Endothelial cell of umbilical vein (primary cell): ENCODE measurements around the gene IGF2R. TPM values are rescaled to one million over a fixed set of nuclear protein-coding genes. Genes with fewer than 3 reads are reported as not detected.

ENCODE experiments used
- BruUV-seq: library from RNA; stranded (reverse); fragments of 400-500 nt; replicated peaks from 2 replicates; lab custom pipeline; 2021; lab: Mats Ljungman, UMichigan
- CTCF ChIA-PET: fragments of 300-600, 350-600 bp; sonication (Branson Sonifier 250); formaldehyde crosslinking; loops from one replicate; lab custom pipeline; 2021; ENCODE audit warnings: antibody characterized with exemption, inconsistent platforms; lab: Charles Lee
- POLR2A ChIA-PET: fragments of 300-600, 350-600 bp; sonication (Branson Sonifier 250); formaldehyde crosslinking; loops from one replicate; lab custom pipeline; 2021; ENCODE audit warnings: antibody characterized with exemption, inconsistent platforms; lab: Charles Lee
- DNase-seq: peaks from one replicate; pipeline ENCODE4 v3.0.0-alpha.2; 2011; ENCODE audit warnings: low read depth, low spot score
- FAIRE-seq: peaks from 2 replicates; lab custom pipeline; 2011; peaks lifted over from hg19 to GRCh38; lab: Jason Lieb, UNC
- H2AFZ ChIP-seq: 2 replicates; pipeline ENCODE4 v1.6.0; 2012; ENCODE audit warnings: low read depth, low read length, control low read depth, inconsistent platforms
- H3K27ac ChIP-seq: 2 replicates; pipeline ENCODE4 v1.5.1; 2011; ENCODE audit warnings: low read depth, mild to moderate bottlenecking, control low read depth, low read length, moderate library complexity; ENCODE audit not compliant: insufficient read depth
- H3K27me3 ChIP-seq, 2 experiments: 2 replicates each; pipeline versions ENCODE4 v1.6.0 to v1.6.1; 2011; ENCODE audit warnings: low read length in 2 of 2, mixed read lengths in 1 of 2; ENCODE audit not compliant: control insufficient read depth in 2 of 2, insufficient read depth in 2 of 2
- H3K36me3 ChIP-seq, 2 experiments: 2 replicates in 1 of 2; 3 replicates in 1 of 2; pipeline ENCODE4 v1.5.1; 2011; ENCODE audit warnings: low read length in 2 of 2, mild to moderate bottlenecking in 1 of 2, moderate library complexity in 1 of 2; ENCODE audit not compliant: control insufficient read depth in 2 of 2, insufficient read depth in 2 of 2; ENCODE audit errors: extremely low read depth in 1 of 2
- H3K4me1 ChIP-seq: 3 replicates; pipeline ENCODE4 v1.5.1; 2011; ENCODE audit warnings: mild to moderate bottlenecking, low read length; ENCODE audit not compliant: control insufficient read depth, insufficient read depth; ENCODE audit errors: extremely low read depth
- H3K4me2 ChIP-seq: 2 replicates; pipeline ENCODE4 v1.6.1; 2011; ENCODE audit warnings: low read length, control low read depth, mixed read lengths; ENCODE audit not compliant: insufficient read depth
- H3K4me3 ChIP-seq, 3 experiments: fragments of 200-600 bp in 1 of 3; sonication (generic), shearing (Covaris generic) in 1 of 3; replicated peaks in 1 of 3; 2 replicates each; pipeline ENCODE4 v1.5.1; 2011 to 2016; ENCODE audit warnings: control low read depth in 3 of 3, low read length in 3 of 3, mild to moderate bottlenecking in 2 of 3, inconsistent platforms in 1 of 3, low read depth in 1 of 3, moderate library complexity in 1 of 3; ENCODE audit not compliant: insufficient read depth in 1 of 3
- H3K79me2 ChIP-seq: 2 replicates; pipeline ENCODE4 v1.6.0; 2012; ENCODE audit warnings: low read length, inconsistent platforms; ENCODE audit not compliant: control insufficient read depth, insufficient read depth
- H3K9ac ChIP-seq: replicated peaks from 2 replicates; pipeline ENCODE3; 2011; ENCODE audit warnings: low read length, control low read depth; ENCODE audit not compliant: insufficient read depth; ENCODE audit errors: extremely low read depth
- H3K9me1 ChIP-seq: replicated peaks from 3 replicates; pipeline ENCODE4 v1.6.0; 2011; ENCODE audit warnings: mild to moderate bottlenecking, low read length; ENCODE audit not compliant: control insufficient read depth, insufficient read depth; ENCODE audit errors: extremely low read depth
- H3K9me3 ChIP-seq: replicated peaks from 2 replicates; pipeline ENCODE4 v1.5.1; 2012; ENCODE audit warnings: low read length, inconsistent platforms; ENCODE audit not compliant: control insufficient read depth, insufficient read depth
- H4K20me1 ChIP-seq: replicated peaks from 2 replicates; pipeline ENCODE3; 2011; ENCODE audit warnings: mild to moderate bottlenecking, low read length; ENCODE audit not compliant: control insufficient read depth, insufficient read depth; ENCODE audit errors: extremely low read depth
- CTCF ChIP-seq, 2 donors: IDR thresholded peaks; 1 replicate in 1 of 2; 2 replicates in 1 of 2; pipeline ENCODE4 v1.5.1; 2011; ENCODE audit warnings: low read length in 2 of 2, mild to moderate bottlenecking in 2 of 2, moderate library complexity in 2 of 2, control low read depth in 1 of 2, inconsistent platforms in 1 of 2, low read depth in 1 of 2; ENCODE audit not compliant: insufficient read depth in 1 of 2; ENCODE audit errors: extremely low read depth in 1 of 2
- EZH2 ChIP-seq: IDR thresholded peaks from 2 replicates; pipeline ENCODE4 v1.6.1; 2012; ENCODE audit warnings: borderline replicate concordance, low read depth, mild to moderate bottlenecking, moderate library complexity, low read length, inconsistent platforms; ENCODE audit not compliant: severe bottlenecking
- FOS ChIP-seq: IDR thresholded peaks from 2 replicates; pipeline ENCODE4 v1.6.1; 2011; ENCODE audit warnings: mild to moderate bottlenecking, low read length, moderate library complexity, borderline replicate concordance; ENCODE audit not compliant: insufficient read depth
- GATA2 ChIP-seq: IDR thresholded peaks from 2 replicates; pipeline ENCODE4 v1.7.0; 2011; ENCODE audit warnings: low read depth, mild to moderate bottlenecking, moderate library complexity, mixed read lengths, low read length; ENCODE audit not compliant: insufficient read length, insufficient read depth
- JUN ChIP-seq: IDR thresholded peaks from 2 replicates; pipeline ENCODE4 v1.6.1; 2011; ENCODE audit warnings: borderline replicate concordance, low read depth; ENCODE audit not compliant: insufficient read length, insufficient read depth
- MAX ChIP-seq: IDR thresholded peaks from 2 replicates; pipeline ENCODE4 v1.6.1; 2011; ENCODE audit not compliant: insufficient read depth, insufficient read length
- MYC ChIP-seq: IDR thresholded peaks from one replicate; pipeline ENCODE4 v1.6.1; 2011; ENCODE audit warnings: mild to moderate bottlenecking, low read depth, low read length
- POLR2A ChIP-seq: IDR thresholded peaks from 2 replicates; pipeline ENCODE4 v1.6.1; 2012; ENCODE audit warnings: low read depth, mild to moderate bottlenecking, control low read depth, low read length
- POLR2AphosphoS5 ChIP-seq: IDR thresholded peaks from 2 replicates; pipeline ENCODE4 v1.6.1; 2012; ENCODE audit warnings: low read depth, mild to moderate bottlenecking, control low read depth, low read length, moderate library complexity; ENCODE audit not compliant: insufficient read depth
- dilution Hi-C: fragments of 300-500 bp; cut with MboI; formaldehyde crosslinking; loops from one replicate; pipeline ENCODE4 v1.15.0; 2019; ENCODE audit warnings: low sequenced_read_pairs; ENCODE audit not compliant: extremely low pct_ligation_motif_present
- intact Hi-C: fragments of 100-400 bp; cut with micrococcal nuclease; formaldehyde crosslinking; loops from one replicate; pipeline ENCODE4 v1.10.0; 2022
- polyA plus RNA-seq, 4 experiments: library from polyadenylated mRNA; depleted of rRNA in 3 of 4; stranded (reverse) in 3 of 4; unstranded in 1 of 4; fragments of >200 nt; gene quantifications; 2 replicates each; pipeline versions ENCODE4 v1.2.1 to v1.2.3, GENCODE V29; 2011 to 2012; ENCODE audit warnings: missing spikeins in 1 of 4
- total RNA-seq: library from RNA; stranded (reverse); gene quantifications from 2 replicates; pipeline ENCODE4 v1.2.3, GENCODE V29; 2021

IGF2R gene
- total and polyA plus RNA-seq, 2 donors (not counting 3 experiments of a cell fraction or from before 2014, with no cell fraction given), result 16.3 to 60.2 TPM

- no peak for DNase-seq
- intact Hi-C loops, result no loop called here
- POLR2A ChIA-PET, result no interaction called here
These were observed 86.5 kb downstream of the IGF2R start for GRCh38 chr6:160055378-160055777.

More at GRCh38 chr6:160055378-160055777, 86.5 kb downstream of the IGF2R start:
- H3K4me3 ChIP-seq, result no peak overlapping the region
- H3K9ac ChIP-seq, result no peak overlapping the region
- H3K4me1 ChIP-seq, result no peaks in the 10 kb centered on the region
- no peak overlapping the region for H3K4me2 ChIP-seq
- no peaks in the 10 kb centered on the region for H3K27me3 ChIP-seq
- no peak overlapping the region for H2AFZ ChIP-seq
- no peaks in the 10 kb centered on the region for H3K79me2 ChIP-seq
- H3K36me3 ChIP-seq, result peaks cover 0 to 20% of the 10 kb centered on the region in 2 experiments
- no peak for FAIRE-seq
- no peaks in the 10 kb centered on the region for H3K9me3 ChIP-seq
- no TSS peak for BruUV-seq
- CTCF ChIA-PET, result no interaction called here
- dilution Hi-C loops, result no loop called here
- no peaks in the 10 kb centered on the region for H4K20me1 ChIP-seq
- TF ChIP-seq EZH2, result no peak
- no peak for TF ChIP-seq MYC
- no peak for TF ChIP-seq FOS
- no peak for TF ChIP-seq JUN
- TF ChIP-seq POLR2A, result no peak
- TF ChIP-seq CTCF (IDR thresholded peaks at IDR 0.05; ENCODE audit: extremely low read depth in 1 of 2, insufficient read depth in 1 of 2, low read depth in 1 of 2, low read length in 2 of 2), result no peak
- TF ChIP-seq POLR2AphosphoS5, result no peak
- no peak for TF ChIP-seq GATA2
- TF ChIP-seq MAX, result no peak
- H3K27ac ChIP-seq, result no peak overlapping the region
- no peaks in the 10 kb centered on the region for H3K9me1 ChIP-seq
